Spleen (tissue), 11 donors: ENCODE measurements around the gene EIF4A2. TPM values are rescaled to one million over a fixed set of nuclear protein-coding genes. Genes with fewer than 3 reads are reported as not detected.

Experiments used
- DNase-seq: peaks from one replicate; pipeline ENCODE4 v3.0.0-alpha.2; 2020
- H3K27ac ChIP-seq, 8 donors: fragments of 200-600 bp; sonication (generic) in 7 of 8; 1 replicate in 4 of 8; 2 replicates in 4 of 8; pipeline versions ENCODE4 v1.5.0 to v1.8.0; 2016 to 2021; ENCODE audit warnings: inconsistent platforms in 4 of 8, mild to moderate bottlenecking in 4 of 8, moderate library complexity in 1 of 8
- H3K27me3 ChIP-seq, 7 donors: fragments of 200-600 bp; sonication (generic) in 6 of 7; replicated peaks in 1 of 7; 1 replicate in 4 of 7; 2 replicates in 3 of 7; pipeline versions ENCODE4 v1.5.0 to v1.8.0; 2016 to 2021; ENCODE audit warnings: inconsistent platforms in 3 of 7, mild to moderate bottlenecking in 1 of 7
- H3K36me3 ChIP-seq, 6 donors: fragments of 200-600 bp; sonication (generic) in 5 of 6; 1 replicate in 4 of 6; 2 replicates in 2 of 6; pipeline versions ENCODE4 v1.5.0 to v1.8.0; 2016 to 2021; ENCODE audit warnings: inconsistent platforms in 2 of 6
- H3K4me1 ChIP-seq, 6 donors: fragments of 200-600 bp; sonication (generic) in 5 of 6; 1 replicate in 3 of 6; 2 replicates in 3 of 6; pipeline versions ENCODE4 v1.5.0 to v1.8.0; 2016 to 2021; ENCODE audit warnings: inconsistent platforms in 3 of 6
- H3K4me3 ChIP-seq, 8 donors: fragments of 200-600 bp; sonication (generic) in 7 of 8; 1 replicate in 4 of 8; 2 replicates in 4 of 8; pipeline versions ENCODE4 v1.5.0 to v1.8.0; 2016 to 2021; ENCODE audit warnings: inconsistent platforms in 4 of 8, mild to moderate bottlenecking in 4 of 8, moderate library complexity in 2 of 8
- H3K9me3 ChIP-seq, 8 donors: fragments of 200-600 bp; sonication (generic) in 7 of 8; 1 replicate in 4 of 8; 2 replicates in 4 of 8; pipeline versions ENCODE4 v1.5.0 to v1.8.0; 2016 to 2021; ENCODE audit warnings: inconsistent platforms in 4 of 8
- POLR2A ChIP-seq, 3 donors: fragments of 450-650 bp; IDR thresholded peaks; one replicate each; pipeline ENCODE4 v1.5.1; 2017; ENCODE audit warnings: antibody characterized with exemption in 3 of 3, mild to moderate bottlenecking in 1 of 3
- POLR2AphosphoS5 ChIP-seq, 3 donors: sonication (generic); formaldehyde crosslinking; IDR thresholded peaks; one replicate each; pipeline ENCODE4 v1.5.1; 2017; ENCODE audit warnings: antibody characterized with exemption in 3 of 3
- WGBS, 5 donors: extraction: QIAGEN DNeasy Blood & Tissue Kit in 3 of 5; methylation state at CpG; one replicate each; pipeline versions ENCODE4 v1.1.5 to v1.1.7; 2013 to 2018; 5-methylcytosine and 5-hydroxymethylcytosine counted together
- intact Hi-C: fragments of 100-400 bp; cut with DNase I; formaldehyde crosslinking; loops from one replicate; pipeline ENCODE4 v1.15.0; 2023; ENCODE audit warnings: low total_unique reads
- polyA plus RNA-seq, 3 donors: library from polyadenylated mRNA; stranded (reverse); fragments of 200-250 nt; gene quantifications; one replicate each; pipeline ENCODE4 v1.2.1, GENCODE V29; 2013
- total RNA-seq, 7 donors: library from RNA; depleted of rRNA in 3 of 7; stranded (reverse); fragments of >200 nt in 3 of 7; fragmentation: NEBNext Ultra II Directional in 4 of 7; extraction: Animal tissue kit (Norgen Biotek cat#: 25700) in 4 of 7; gene quantifications; one replicate each; pipeline versions ENCODE4 v1.1.0 to v1.2.1, GENCODE V29; 2016 to 2021
- TF ChIP-seq, protein P1 (sequence below), 11 experiments: fragments of 200-600 bp in 7 of 11; fragments of 450-650 bp in 4 of 11; sonication (generic) in 4 of 11; IDR thresholded peaks in 8 of 11; conservative IDR thresholded peaks in 3 of 11; 1 replicate in 7 of 11; 2 replicates in 4 of 11; pipeline versions ENCODE4 v1.4.0 to v1.8.0; 2016 to 2021; ENCODE audit warnings: antibody characterized with exemption in 11 of 11, inconsistent platforms in 4 of 11, mild to moderate bottlenecking in 1 of 11
- donor health status: healthy with polysubstance abuse.
- donor health status: DM: no; HTN: no; CAD: no; lungs with moderate emphysema.
- donor health status: DM: no; HTN: no; CAD: no.
- donor health status: Bipolar disorder and iron deficiency.
- donor health status: healthy.
- donor health status: DM: no; HTN: no; CAD: no.
- donor health status: DM: yes; HTN: yes; CAD: no.

Gene EIF4A2
- total and polyA plus RNA-seq, 10 donors = 255 to 512 (median 357) TPM

DNA sequence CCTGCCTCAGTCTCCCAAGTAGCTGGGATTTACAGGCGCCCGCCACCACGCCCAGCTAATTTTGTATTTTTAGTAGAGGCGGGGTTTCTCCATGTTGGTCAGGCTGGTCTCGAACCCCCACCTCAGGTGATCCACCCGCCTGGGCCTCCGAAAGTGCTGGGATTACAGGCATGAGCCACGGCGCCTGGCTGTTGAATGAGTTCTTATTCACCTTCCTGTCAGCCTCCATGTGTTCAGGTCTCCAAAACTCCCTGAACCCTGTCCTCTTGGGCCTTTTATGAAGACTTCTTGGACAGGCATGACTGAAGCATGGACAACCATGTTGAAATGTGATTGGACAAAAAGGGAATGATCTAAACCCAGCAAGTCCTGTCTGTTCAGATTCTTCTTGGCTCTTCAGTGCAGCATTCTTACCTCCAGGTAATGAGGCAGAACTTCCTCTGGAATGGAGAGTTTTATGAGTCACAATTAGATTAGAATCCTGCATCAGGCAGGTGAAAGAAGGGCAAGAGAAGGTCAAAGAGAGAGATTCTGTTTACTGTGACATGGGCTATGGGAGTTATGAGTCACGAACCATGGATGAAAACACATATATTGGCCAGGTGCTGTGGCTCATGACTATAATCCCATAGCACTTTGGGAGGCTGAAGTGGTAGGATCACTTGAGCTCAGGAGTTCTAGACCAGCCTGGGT, 23.1 kb upstream of the EIF4A2 start:
- Histone ChIP-seq H3K4me1 (no peaks in the 10 kb centered on the region), H3K27ac (no peak overlapping the region), H3K27me3 (no peaks in the 10 kb centered on the region), H3K9me3 (no peaks in the 10 kb centered on the region), H3K36me3 (no peaks in the 10 kb centered on the region), H3K4me3 (no peak overlapping the region)
- TF ChIP-seq POLR2A (IDR thresholded peaks at IDR 0.05) (no peak), POLR2AphosphoS5 (IDR thresholded peaks at IDR 0.05) (no peak)
- TF ChIP-seq, protein P1, sequence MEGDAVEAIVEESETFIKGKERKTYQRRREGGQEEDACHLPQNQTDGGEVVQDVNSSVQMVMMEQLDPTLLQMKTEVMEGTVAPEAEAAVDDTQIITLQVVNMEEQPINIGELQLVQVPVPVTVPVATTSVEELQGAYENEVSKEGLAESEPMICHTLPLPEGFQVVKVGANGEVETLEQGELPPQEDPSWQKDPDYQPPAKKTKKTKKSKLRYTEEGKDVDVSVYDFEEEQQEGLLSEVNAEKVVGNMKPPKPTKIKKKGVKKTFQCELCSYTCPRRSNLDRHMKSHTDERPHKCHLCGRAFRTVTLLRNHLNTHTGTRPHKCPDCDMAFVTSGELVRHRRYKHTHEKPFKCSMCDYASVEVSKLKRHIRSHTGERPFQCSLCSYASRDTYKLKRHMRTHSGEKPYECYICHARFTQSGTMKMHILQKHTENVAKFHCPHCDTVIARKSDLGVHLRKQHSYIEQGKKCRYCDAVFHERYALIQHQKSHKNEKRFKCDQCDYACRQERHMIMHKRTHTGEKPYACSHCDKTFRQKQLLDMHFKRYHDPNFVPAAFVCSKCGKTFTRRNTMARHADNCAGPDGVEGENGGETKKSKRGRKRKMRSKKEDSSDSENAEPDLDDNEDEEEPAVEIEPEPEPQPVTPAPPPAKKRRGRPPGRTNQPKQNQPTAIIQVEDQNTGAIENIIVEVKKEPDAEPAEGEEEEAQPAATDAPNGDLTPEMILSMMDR (IDR thresholded peaks at IDR 0.05 in 8 of 11, conservative IDR thresholded peaks at IDR 0.05 in 3 of 11) = no peak
- intact Hi-C loops = no loop called here
- DNase-seq = no peak
- WGBS, 5 donors = 92 to 95% (median 94%) methylated on average over 10 of the region's 10 CpGs

- Histone ChIP-seq H3K36me3 (no peaks in the 10 kb centered on the region), H3K4me3 (no peak overlapping the region), H3K27ac (no peak overlapping the region), H3K4me1 (no peaks in the 10 kb centered on the region), H3K27me3 (no peaks in the 10 kb centered on the region), H3K9me3 (no peaks in the 10 kb centered on the region)
- TF ChIP-seq, protein P1 (IDR thresholded peaks at IDR 0.05 in 8 of 11, conservative IDR thresholded peaks at IDR 0.05 in 3 of 11) = no peak
- TF ChIP-seq POLR2A (IDR thresholded peaks at IDR 0.05) (no peak), POLR2AphosphoS5 (IDR thresholded peaks at IDR 0.05) (no peak)
- intact Hi-C loops = no loop called here
- 92 to 96% (median 95%) methylated on average over 8 of the region's 8 CpGs for WGBS, 5 donors
- no peak for DNase-seq
Observed at GRCh38 chr3:186760897-186761447, 22.4 kb upstream of the EIF4A2 start.

DNA sequence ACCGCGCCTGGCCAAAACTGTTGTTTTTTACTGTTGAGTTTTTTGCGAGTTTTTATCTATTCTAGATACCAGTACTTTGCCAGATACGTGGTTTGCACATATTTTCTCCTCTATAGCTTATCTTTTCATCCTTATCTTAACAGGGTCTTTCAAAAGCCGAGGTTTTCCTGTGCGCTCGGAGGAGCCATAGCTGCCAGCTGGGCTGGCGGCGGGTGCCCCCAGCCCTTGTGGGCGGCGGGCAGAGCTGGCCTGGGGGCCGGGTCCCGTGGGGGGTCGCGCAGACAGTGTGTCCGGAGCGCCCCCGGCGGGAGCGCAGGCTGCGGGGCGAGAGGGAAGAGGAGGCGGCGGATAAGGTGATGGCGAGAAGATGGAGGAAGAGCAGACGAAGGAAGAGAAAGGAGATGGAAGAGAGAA, 11.1 kb upstream of the EIF4A2 start:
- Histone ChIP-seq H3K4me1 (peaks cover 0 to 21% (median 15%) of the 10 kb centered on the region in 6 donors), H3K4me3 (peak overlapping the region; percentile 14 to 76 (median 55)), H3K9me3 (no peaks in the 10 kb centered on the region), H3K27me3 (no peaks in the 10 kb centered on the region), H3K27ac (peak overlapping the region; percentile 55 to 89 (median 82)), H3K36me3 (no peaks in the 10 kb centered on the region)
- TF ChIP-seq POLR2A (IDR thresholded peaks at IDR 0.05) (no peak), POLR2AphosphoS5 (IDR thresholded peaks at IDR 0.05) (no peak)
- TF ChIP-seq, protein P1 (IDR thresholded peaks at IDR 0.05 in 8 of 11, conservative IDR thresholded peaks at IDR 0.05 in 3 of 11) = no peak
- WGBS, 5 donors = 7 to 14% (median 8%) methylated on average over 26 of the region's 26 CpGs
- intact Hi-C loops = no loop called here
- DNase-seq = peak; percentile 81

DNA sequence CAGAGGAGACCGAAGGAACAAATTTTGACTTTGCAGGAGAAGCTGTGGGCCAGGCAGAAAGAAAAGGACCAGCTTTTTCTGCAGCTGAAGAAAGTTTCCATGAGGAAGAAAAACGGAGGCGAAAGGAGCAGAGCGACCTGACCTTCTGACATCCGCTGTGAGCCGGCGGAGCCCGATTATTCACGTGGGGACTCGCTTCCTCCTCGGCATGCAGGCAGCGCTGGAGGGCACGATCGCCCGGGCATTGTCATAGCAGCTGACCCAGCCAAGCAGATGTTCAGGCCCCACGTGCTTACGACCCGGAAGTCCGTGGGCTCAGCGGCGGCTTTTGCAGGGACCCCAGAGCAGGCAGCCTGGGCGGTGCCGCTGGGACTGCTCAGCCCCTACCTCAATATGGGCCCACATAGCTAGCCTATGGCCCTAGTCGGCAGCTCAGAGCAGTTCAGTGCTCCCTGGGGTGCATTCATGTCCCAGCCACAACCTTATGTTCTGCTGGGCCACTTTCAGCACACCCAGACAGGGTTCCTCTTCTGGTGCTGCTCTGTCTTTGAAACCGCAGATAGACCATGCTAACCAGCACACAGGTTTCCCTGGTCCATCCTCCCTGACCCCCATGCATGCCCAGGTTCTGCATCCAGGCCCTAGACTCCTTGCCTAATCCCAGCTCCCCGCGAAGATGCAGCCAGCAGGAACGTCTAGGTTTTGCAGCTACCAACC, 10.5 kb upstream of the EIF4A2 start:
- Histone ChIP-seq H3K9me3 (no peaks in the 10 kb centered on the region), H3K36me3 (no peaks in the 10 kb centered on the region), H3K4me1 (peaks cover 0 to 21% (median 15%) of the 10 kb centered on the region in 6 donors), H3K27me3 (no peaks in the 10 kb centered on the region), H3K4me3 (peak overlapping the region; percentile 14 to 76 (median 55)), H3K27ac (peak overlapping the region; percentile 55 to 89 (median 82))
- DNase-seq = peak; percentile 96
- WGBS, 5 donors = 13 to 23% (median 16%) methylated on average over 19 to 28 of the region's 28 CpGs
- intact Hi-C loops = no loop called here
- TF ChIP-seq POLR2AphosphoS5 (IDR thresholded peaks at IDR 0.05) (peak; percentile 86 to 92 (median 88)), POLR2A (IDR thresholded peaks at IDR 0.05) (no peak)
